ENCODE data around the gene HOXC4.

HOXC4 gene

DNA sequence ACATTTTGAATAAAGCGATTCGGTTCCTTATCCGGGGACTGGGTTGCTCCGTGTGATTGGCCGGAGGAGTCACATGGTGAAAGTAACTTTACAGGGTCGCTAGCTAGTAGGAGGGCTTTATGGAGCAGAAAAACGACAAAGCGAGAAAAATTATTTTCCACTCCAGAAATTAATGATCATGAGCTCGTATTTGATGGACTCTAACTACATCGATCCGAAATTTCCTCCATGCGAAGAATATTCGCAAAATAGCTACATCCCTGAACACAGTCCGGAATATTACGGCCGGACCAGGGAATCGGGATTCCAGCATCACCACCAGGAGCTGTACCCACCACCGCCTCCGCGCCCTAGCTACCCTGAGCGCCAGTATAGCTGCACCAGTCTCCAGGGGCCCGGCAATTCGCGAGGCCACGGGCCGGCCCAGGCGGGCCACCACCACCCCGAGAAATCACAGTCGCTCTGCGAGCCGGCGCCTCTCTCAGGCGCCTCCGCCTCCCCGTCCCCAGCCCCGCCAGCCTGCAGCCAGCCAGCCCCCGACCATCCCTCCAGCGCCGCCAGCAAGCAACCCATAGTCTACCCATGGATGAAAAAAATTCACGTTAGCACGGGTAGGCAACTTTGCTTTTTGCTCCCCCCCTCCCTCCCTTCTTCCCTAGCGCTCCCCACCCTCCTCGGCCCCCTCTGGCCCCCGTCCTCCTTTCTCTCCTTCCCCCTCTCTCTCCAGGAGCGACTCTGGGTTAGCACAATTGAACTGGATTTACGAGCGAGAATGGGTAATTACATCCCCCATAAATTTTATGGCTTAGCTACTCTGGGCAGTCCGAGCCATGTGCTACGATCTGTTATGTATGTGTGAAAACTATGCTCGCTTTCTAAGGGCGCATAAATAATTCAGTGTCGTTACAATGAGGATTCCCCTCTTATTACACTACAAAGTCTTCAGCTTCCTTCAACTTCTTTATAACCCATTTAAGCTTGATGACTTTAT, at the start of gene HOXC4:
Gene HOXC4 (plus strand): TSS at position 85 of the 991 bp plus-strand sequence. CDS start 88 bp downstream, at position 173.
- no peak for DNase-seq (ENCODE audit: low read depth)

DNA sequence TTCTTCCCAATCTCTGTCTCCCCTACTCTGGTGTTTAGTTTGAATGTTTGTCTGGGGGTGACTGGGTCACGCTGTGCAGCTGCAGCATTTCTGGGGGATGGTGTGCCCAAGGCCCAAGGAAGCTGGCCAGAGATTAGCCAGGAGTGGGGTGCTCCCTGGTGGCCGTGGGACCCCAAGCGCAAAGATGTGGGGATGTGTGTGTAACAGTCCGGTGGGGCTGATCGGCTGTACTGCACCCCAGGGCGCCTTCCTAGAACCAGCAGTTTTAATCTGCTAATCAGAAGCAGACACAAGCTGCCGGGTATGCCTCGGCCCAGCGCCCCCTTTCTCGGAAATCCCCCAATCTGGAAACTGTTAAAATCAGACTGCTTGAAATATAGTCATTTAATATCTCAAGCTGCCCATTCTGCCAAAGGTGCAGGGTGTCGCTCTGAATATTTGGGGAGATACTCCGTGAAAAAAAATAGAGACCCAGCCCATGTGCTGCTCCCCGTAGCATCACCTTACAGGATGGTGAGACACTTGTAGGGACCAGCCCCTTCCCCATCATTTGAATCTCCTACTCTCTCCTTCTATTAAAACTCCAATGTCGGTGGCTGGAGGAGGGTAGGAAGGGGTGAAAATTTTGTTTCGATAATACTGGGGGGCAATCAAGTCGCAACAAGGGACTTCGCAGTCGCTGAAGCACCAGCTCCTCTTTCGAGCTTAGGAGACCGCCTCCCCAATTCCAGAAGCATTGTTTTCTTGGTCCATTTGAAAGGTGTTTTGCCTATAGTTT, 49.4 kb upstream of the HOXC4 start:
- no peak for DNase-seq (ENCODE audit: low read depth)

DNA sequence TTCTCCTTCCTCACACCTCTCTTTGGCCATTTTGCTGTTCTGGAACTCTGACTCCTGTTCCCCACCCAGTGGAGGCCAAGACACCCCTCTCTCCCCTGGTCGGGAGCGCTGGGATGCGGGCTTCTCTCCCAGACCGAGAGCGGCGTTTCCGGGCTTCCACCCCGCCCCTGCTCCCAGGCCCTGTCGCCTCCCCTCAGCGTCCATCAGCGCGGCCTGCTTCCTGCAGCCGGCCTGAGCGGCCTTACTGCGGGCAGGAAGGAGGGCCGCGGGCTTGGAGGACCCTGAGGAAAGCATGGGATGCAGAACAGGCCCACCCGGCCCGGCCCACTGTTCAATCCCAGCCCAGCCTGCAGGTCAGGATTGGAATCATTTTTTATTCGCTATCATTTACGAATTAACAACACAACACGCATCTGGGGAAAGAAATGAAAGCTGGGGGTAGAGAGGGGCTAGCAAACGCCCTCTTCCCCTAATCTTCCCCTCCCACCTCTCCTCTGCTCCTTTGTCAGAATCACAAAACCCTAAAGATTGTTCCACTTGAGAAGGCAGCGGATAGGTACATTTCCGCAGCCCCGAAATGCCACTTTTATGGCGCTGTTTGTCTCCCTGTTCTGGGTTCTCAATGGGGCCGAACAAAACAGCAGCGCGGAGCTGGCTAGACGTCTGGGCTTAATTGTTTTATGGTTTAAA, 48.6 kb upstream of the HOXC4 start:
- DNase-seq (ENCODE audit: low read depth): no peak

DNA sequence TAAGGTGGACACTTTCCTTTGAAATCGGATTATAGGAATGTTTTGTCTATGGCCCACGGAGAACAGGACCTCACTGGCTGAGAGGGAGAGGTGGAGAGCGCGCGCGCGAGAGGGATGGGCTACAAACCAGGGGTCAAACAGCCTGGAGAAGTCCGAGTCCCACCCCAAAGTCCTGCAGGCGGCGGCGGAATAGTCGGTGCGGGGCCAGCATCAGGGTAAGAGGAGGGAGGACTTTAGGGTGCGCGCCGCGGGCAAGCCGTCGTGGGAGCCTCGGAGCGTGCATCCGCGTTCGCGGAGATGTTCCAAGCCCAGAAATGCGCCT, 48.1 kb upstream of the HOXC4 start:
- DNase-seq (ENCODE audit: low read depth): no peak

DNA sequence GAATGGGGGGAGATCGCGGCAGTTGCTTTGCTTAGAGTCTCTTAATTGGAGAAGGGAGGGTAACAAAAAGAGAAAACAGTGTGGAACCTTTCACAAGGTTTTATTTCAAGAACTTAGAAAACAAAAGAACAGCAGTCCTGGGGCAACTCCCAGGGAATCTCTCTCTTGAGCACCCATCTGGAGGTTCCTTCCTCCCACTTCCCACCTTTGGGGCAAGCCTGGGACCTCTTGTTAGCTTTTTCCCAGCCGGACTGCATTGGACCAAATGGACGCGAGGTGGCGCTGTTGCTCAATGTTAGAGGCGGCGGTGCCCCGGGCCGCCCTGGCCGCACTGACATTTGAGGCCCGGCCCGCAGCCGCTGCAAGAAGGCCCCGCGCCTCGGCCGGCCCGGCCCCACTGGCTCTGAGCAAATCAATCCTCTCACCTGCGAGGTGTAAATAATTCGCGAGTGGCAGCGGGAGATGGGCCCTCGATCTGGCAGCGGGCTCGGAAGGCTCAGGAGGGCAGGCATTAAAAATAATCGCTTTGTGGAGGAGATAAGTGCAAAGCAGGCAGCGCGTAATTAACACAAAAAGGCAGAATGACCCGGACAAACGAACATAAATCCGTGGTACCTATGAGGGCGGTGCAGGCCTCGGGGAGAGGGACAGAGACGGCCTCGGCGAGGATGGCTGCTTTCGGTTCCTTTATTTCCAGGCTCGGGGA, 47.6 kb upstream of the HOXC4 start:
- DNase-seq (ENCODE audit: low read depth): peak; percentile 72

DNA sequence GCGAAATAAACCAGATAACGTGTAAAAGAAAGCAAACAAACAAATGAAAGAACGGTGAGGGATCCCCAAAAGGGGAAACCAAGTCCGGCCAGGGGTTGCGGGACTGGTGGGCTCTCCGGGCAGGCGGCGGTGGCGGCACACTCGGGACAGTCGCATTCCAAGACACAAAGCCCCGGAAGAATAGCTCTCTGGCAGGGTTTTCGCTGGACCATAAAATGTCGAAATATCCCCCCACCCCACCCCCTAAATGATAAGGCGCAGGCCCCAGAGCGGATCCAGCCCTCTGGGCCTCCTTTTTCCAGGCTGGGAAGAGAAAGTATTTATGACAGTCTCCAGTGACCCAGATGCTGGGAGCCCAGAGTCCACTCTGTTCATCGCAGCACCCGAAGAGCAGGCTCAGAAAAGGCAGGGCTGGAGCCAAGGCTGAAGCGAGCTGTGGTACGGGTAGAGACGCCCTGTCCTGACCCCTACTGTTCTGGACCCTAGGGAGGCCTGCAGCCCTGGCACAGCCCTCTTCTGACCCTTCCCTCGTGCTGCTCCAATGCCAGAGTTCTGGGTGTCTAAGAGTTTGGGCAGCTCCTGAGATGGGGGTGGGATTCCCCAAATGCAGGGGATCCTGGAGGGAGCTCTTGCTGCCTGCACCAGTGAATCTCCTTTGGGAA, 46.9 kb upstream of the HOXC4 start:
- no peak for DNase-seq (ENCODE audit: low read depth)

DNA sequence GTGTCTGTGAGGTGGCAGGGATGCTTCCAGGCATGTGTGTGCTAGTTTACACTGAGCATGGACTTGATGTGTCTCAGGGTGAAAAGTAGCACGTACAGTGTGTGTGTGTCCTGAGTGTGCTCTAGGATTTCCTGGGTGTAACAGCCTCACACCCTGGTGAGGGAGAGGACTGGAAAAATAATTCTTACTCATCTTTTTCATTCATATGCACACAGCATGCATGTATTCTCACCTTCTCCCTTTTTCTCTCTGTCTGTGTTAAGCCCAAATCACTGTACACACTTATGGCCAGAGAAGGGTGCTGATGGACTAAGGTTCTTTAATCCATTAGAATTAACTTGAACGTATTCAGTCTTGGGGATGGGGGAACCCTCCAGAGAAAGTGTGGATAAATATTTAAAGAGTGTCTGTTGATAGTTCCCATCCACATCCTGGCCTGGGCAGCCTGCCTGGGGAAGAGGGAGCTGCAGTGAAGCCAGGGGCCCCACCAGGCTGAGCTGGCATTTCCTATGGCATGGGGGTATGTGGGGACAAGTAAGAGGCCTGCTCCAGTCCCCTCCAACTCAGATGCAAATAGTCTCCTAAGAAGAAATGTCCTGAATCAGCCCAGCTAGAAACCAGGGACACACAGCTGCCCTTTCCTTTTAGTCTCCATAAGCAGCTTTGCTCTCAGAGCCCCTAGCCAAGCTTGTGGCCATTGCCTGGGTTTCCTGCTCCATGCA, 45.9 kb upstream of the HOXC4 start:
- DNase-seq (ENCODE audit: low read depth): no peak

DNA sequence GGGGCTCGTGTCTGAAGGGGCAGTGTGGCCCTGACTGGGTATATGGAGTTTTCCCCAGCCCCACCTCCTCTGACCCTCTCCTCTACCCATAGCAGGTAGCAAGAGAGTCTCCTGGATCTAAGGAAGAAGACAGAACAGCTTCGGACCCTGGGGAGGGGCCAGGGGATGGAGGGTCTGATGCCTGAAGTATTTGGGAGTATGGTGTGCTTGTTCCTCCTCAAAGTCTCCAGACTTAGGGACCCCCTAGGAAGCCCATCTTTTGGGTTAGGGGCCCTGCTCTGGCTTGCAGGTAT, 45.4 kb upstream of the HOXC4 start:
- no peak for DNase-seq (ENCODE audit: low read depth)

DNA sequence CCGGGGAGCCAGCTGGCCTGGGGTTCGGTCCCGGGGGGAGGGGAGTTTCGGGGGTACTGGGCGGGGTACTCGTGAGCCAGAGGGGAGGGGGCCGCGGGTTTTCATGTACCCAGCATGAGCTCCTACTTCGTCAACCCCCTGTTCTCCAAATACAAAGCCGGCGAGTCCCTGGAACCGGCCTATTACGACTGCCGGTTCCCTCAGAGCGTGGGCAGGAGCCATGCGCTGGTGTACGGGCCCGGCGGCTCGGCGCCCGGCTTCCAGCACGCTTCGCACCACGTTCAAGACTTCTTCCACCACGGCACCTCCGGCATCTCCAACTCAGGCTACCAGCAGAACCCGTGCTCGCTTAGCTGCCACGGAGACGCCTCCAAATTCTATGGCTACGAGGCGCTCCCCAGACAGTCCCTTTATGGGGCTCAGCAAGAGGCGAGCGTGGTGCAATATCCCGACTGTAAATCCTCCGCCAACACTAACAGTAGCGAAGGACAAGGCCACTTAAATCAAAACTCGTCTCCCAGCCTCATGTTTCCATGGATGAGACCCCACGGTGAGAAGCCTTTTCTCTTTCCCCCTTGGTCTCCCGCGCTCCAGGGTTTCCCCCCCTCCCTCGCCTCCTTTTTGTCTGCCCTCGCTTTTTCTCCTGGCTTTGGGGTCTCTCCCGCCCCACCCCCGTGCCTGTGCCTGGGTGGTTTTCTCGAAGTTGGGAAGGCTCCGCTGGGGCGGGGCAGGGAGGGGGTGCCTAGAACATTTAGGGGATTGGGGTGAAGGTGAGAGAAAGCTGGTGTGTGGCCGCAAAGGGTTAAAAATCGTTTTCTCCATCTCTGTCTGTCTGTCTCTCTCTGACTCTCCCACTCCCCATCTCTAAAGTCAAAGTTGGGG, 44.2 kb upstream of the HOXC4 start:
- peak; percentile 33 for DNase-seq (ENCODE audit: low read depth)

DNA sequence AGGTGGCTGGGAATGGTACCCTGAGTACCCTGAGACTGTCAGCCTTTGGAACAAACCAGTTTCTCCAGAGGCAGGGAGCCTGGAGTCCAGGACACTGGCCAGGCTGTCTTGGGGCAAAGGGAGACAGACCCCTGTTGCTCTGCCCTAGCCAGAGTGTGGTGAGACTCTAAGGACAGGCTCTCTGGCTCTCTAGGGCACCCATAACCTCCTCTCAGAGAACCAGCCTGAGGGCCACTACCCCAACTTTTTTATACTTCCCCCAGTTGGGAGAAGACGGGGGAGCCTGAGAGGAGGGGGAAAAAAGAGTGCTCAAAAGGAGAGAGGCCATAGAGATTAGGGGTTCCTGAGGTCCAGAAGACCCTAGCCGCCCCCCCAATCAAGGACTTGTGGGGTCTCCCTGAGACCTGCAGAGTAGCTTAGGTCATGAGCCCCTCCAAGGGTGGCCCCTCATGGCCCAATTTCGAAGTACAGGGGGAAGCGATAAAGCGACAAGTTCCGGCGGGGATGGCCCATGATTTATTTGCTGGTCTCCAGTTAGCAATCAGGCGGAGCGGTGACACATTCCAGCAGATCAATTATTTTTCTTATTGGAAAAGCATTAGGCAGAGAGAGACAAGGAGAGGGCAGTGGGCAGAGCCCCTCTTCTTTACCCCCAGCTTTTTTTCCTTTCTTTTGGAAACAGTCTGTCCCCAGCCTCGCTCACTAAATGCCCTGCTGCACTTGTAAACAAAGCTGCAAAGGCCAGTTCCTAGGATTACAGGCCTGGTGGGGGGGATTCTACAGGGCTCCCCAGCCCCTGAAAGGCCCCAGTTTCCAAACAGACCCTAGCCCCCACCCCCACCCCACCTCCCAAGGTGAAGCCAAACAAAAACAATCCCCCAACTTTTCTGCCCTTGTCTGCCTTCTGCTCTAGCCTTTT, 43.3 kb upstream of the HOXC4 start:
- no peak for DNase-seq (ENCODE audit: low read depth)

DNA sequence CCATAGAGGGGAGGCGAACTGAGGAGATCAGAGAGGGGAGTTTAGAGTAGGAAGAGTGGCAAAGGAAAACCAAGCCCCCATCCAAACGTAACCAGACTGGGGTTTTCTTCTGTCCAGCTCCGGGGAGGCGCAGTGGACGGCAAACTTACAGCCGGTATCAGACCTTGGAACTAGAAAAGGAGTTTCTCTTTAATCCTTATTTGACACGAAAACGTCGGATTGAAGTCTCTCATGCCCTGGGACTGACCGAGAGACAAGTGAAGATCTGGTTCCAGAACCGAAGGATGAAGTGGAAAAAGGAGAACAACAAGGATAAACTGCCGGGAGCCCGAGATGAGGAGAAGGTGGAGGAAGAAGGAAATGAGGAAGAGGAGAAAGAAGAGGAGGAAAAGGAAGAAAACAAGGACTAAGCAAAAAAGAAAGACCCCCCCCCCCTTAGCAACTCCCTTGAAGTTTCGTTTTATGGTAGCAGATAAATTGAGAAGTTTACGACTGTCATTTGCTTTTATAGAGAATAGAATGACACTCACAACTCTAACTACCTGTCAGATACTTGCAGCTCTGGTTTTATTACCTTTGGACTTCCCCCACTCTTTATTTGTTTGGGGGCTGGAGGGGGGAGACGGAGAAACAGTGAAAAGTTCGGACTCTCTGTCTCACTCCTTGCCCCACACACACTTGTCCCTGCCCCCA, 42.5 kb upstream of the HOXC4 start:
- no peak for DNase-seq (ENCODE audit: low read depth)

DNA sequence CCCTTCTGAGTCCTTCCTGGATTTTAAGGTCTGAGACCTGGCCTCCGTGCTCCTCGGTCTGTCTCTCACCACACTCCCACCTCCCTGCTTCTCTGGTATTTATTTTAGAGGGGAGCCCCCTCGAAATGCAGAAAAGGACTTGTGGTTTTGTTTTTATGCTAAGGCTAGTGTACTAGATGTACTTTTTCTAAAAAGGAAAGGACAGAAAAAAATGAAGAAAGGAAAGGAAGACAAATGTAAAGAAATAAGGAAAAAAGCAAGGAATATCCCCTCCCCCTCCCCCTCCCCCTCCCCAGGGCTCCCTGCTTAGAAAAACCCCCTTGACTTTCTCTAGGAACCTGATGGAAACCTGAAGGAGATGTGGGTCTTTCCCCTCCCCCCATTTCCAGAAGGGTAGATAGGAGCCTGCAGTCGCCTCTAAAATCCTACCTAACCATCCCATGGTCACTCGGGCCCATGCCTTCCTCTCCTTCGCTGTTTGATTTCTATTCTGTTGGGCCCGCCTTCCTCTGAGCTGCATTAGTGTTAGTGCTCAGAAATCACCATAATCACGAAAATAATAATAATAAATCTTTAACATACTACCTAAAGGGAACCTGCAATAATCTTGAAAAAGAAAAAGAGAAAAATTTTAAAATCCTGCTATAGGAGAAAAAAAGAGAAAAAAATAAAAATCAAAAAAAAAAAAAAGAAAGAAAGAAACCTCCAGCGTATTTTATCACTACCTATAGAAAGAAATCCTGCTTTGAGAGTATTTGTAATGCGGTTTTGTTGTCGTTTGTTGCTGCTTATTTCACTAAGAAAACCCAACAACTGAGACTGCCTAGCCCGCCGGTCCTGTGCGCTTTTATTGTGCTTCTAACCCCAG, 41.7 kb upstream of the HOXC4 start:
- no peak for DNase-seq (ENCODE audit: low read depth)

DNA sequence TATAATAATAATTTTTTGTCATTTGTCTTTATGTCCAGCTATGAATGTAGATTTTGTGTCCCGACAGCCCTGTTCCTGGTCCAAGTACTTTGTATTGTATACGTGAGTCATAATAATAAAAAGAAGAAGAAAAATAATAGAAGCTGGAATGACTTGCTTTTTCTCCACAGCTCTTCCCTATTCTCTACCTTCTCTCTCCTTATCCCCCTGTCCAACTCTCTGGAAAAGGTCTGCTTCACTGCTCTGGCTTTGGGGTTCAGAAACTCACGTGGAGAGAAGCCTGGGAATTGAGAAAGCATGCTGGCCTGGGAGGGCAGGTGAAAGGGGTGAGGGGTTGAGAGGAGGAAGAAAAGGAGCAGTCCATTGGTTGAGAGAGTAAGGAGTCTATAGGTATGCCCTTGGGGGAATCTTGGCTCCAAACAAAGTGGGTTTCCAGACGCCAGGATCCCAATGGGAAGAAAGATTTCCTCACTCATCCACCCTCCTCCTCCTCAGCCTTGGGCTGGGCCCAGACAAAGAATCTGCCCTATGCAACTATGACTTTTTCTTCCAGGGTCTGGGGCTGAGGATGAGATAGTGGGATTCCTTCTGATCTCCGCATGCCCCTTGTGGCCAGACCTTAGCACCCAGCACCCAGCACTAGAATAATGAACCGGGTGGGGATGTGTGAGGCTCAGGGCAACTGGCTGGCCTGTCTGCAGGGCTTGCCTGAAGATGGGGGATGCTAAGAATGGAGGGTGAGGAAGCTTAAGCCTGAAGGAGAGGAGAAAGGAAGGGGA, 40.8 kb upstream of the HOXC4 start:
- DNase-seq (ENCODE audit: low read depth): peak; percentile 60

DNA sequence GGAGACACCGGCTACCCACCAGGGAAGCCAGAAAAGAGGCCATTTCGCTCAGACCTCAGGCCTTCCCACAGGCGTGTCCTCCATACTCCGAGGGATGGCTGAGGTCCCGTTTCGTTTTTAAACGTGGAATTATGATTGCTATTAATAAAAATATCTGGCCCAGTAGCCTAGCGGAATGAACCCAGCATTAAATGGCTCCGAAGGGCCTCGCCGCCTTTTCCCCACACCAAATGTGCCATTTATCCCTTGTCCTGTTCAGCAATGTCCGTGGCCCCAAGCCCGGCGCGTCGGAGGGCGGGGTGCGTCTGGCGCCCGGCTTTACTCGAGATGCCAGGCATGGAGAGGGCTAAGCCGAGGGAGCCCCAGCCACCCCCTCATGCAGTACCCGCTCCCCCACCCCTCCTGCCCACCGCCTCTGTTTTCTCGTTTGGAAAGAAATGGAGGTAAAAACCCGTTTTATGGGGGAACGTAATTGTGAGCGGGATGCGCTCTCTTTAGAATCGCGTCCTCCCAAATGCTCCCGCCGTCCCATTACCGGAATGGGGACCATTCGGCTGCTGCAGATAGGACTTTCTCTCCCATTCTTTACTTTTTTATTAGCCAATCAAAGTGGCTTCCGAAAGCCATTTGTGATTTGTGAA, 39.1 kb upstream of the HOXC4 start:
- DNase-seq (ENCODE audit: low read depth): no peak

DNA sequence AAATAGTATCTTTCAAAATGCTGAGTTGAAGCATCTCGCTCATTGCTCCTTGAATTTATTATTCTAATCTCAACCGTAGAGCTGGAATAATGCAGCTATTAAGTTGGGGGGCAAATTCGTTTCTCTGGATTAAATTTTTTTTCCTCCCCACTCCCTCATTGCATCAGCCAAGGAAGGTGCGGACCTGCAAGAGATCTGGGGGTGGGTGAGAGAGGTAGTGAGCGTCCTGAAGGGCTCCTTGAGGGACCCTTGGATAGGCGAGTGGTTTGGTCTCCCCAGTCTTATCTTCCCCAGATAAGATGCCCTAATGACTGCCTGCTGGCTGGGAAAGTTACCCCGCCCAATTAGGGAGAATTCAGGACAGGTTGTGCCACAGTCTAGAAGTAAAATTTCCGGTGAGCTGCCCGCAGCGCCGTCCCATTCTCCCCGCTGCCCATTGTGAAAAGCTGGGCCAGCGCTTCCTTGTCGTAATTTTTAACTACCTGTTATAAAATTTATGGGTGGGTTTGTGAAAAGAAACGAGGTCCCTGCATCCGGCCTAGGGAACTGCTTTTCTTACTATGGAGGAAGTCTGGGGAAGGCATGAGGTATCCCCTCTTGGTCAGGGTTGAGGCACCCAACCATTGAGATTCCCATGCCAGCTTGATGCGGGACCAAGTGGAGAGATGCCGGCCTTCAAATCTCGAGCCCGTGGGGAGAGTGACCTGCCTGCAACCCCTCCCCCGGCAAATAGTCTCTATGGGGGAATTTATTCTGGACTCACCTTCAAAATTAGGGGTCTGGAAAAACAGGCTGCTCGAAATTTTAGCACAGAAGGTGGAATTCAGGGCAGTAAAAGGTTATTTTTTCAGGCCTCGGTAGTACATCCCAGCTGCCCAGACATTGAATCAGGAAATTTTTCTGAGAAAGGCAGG, 38.4 kb upstream of the HOXC4 start:
- DNase-seq (ENCODE audit: low read depth): no peak
